GM13977 (cell line): ENCODE measurements around the gene SPIRE1.
"Not testable (repeated sequence)": the region's sequence is repeated elsewhere in the genome, so short reads cannot be mapped to it uniquely, and the experiment has no call there.

Source experiments
- DNase-seq: peaks from one replicate; pipeline ENCODE4 v3.0.0; 2012; ENCODE audit warnings: low spot score
- CTCF ChIP-seq: IDR thresholded peaks from 2 replicates; pipeline ENCODE4 v1.5.1; 2012; ENCODE audit warnings: mild to moderate bottlenecking, control low read depth; ENCODE audit not compliant: insufficient read depth; ENCODE audit errors: extremely low read depth, missing control alignments
- in situ Hi-C: fragments of 300-500 bp; cut with MboI; formaldehyde crosslinking; loops from one replicate; pipeline ENCODE4 v1.12.0; 2022; ENCODE audit warnings: low sequenced_read_pairs, low pct_unique_long_range_greater_than_20kb, mixed read lengths, inconsistent platforms; ENCODE audit not compliant: unreplicated experiment

The SPIRE1 gene

GRCh38 chr18:12652861-12653401 is 5.0 kb downstream of the SPIRE1 start:
- in situ Hi-C loops = loop anchor here (10.0 kb wide), 1 partner anchor 248 kb away; the partner anchor contains the start of gene PRELID3A
- DNase-seq = no peak
- no peak for TF ChIP-seq CTCF

- in situ Hi-C loops = loop anchor here (10.0 kb wide), 1 partner anchor 247 kb away; the partner anchor contains the start of gene PRELID3A
- TF ChIP-seq CTCF = no peak
- DNase-seq = no peak
Measured at GRCh38 chr18:12651651-12652050, 6.3 kb downstream of the SPIRE1 start.

- DNase-seq = no peak
- TF ChIP-seq CTCF = no peak
- in situ Hi-C loops = no loop called here
Measured at GRCh38 chr18:12647773-12648172, 10.1 kb downstream of the SPIRE1 start.

- DNase-seq = no peak
- in situ Hi-C loops = no loop called here
- TF ChIP-seq CTCF = no peak
Measured at GRCh38 chr18:12645751-12646203, 12.1 kb downstream of the SPIRE1 start.

- DNase-seq = no peak
- no peak for TF ChIP-seq CTCF
- in situ Hi-C loops = no loop called here
Measured at GRCh38 chr18:12645254-12645653, 12.7 kb downstream of the SPIRE1 start.

GRCh38 chr18:12643756-12644155 is 14.2 kb downstream of the SPIRE1 start:
- DNase-seq, in situ Hi-C loops: not testable (repeated sequence)

- no peak for TF ChIP-seq CTCF
- in situ Hi-C loops = no loop called here
- DNase-seq = no peak
Measured at GRCh38 chr18:12640881-12641200, 17.1 kb downstream of the SPIRE1 start.
